RCC 7860 (cell line): Measurements from ENCODE around the gene ERAP2.
"Not testable (repeated sequence)": the region's sequence is repeated elsewhere in the genome, so short reads cannot be mapped to it uniquely, and the experiment has no call there.

Experiments used
- DNase-seq: peaks from one replicate; pipeline ENCODE4 v3.0.0-alpha.2; 2015; ENCODE audit warnings: low spot score
- FAIRE-seq: peaks from 2 replicates; lab custom pipeline; 2012; peaks lifted over from hg19 to GRCh38; lab: Jason Lieb, UNC

Gene ERAP2, protein sequence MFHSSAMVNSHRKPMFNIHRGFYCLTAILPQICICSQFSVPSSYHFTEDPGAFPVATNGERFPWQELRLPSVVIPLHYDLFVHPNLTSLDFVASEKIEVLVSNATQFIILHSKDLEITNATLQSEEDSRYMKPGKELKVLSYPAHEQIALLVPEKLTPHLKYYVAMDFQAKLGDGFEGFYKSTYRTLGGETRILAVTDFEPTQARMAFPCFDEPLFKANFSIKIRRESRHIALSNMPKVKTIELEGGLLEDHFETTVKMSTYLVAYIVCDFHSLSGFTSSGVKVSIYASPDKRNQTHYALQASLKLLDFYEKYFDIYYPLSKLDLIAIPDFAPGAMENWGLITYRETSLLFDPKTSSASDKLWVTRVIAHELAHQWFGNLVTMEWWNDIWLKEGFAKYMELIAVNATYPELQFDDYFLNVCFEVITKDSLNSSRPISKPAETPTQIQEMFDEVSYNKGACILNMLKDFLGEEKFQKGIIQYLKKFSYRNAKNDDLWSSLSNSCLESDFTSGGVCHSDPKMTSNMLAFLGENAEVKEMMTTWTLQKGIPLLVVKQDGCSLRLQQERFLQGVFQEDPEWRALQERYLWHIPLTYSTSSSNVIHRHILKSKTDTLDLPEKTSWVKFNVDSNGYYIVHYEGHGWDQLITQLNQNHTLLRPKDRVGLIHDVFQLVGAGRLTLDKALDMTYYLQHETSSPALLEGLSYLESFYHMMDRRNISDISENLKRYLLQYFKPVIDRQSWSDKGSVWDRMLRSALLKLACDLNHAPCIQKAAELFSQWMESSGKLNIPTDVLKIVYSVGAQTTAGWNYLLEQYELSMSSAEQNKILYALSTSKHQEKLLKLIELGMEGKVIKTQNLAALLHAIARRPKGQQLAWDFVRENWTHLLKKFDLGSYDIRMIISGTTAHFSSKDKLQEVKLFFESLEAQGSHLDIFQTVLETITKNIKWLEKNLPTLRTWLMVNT

DNA sequence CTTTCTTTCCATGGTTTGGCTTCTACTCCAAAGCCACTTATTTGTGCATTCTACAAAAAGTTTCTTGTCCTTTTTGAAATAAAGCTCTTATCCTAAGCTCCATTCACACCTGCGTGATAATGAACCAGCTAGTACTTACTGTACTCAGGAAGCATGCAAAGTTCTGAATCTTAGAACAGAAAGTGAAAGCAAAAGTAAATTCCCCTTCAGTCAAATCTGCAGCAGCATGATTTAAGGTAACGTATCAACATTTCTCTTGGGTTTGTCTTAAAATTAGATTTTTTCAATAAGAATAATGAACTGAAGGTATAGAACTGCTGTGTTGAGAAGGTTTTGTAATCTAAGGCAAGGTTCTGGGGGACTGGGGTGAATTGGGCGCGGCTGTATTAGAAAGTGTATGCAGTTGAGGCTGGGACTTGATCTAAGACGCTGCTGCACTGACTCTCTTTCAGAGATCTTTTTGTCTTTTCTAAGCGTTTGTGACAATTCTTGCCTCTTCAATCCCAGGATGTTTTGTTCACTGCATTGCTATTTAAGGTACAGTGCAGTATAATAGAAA lies at the start of gene ERAP2:
Gene ERAP2 (plus strand): TSS at position 209 of the 559 bp plus-strand sequence. CDS start 3,186 bp downstream, outside the sequence.
- peak; percentile 22 for DNase-seq
- FAIRE-seq, result peak; percentile 2

DNA sequence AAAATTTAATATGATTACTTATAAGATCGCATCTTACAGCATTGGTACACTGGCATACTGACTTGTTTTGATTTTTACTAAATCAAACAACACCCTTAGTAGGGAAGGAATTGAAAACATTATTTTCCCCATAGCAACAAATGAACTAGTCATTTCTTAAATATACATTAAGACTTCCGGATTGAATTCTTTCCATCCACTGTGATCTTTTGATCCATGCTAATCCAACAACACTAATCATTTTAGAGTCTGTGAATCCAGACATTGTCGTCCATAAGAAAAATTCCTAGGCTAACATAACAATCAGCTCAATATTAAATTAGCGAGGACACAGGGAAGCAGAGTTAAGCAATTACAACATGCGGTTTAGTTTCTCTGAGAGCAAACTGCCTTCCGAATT lies 47.0 kb upstream of the ERAP2 start:
- FAIRE-seq (no peak), DNase-seq (no peak)

DNA sequence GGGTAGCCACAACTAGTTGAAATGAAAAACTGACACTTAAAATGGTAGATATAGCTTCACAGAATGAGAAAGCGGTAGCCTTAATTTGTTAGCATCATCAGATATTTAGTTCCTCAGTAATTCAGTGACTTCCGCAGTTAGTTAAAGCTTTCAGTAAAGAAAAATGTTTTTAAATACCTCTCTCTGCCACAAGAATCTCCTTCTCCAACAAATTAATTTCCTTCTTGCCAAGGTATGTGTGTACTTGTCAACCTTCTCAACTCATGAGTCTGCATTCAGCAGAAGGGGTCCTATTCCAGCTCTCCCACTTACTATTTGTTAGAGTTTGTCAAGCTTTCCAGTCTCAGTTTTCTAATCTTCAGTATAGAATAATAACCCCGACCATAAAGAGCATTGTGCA lies 42.3 kb upstream of the ERAP2 start:
- DNase-seq (no peak), FAIRE-seq (no peak)

DNA sequence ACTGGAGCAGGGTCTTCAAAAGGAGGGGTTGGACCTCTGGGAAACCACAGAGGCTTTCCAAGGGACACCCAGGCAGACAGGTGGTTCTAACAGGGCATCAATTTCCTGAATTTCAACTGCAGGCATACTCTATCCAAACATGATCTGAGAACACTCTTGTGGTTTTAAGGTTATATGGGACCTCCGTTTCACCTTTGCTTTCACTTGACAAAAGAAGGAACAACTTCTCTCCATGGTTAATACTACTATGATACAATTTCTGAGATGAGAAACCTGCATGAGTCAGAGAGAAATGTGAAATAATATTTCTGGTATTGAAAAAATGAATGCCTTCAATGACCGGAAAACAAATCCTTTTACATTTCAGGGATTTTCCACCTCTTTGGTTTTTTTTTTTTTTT lies 40.5 kb upstream of the ERAP2 start:
- DNase-seq, result no peak
- FAIRE-seq, result no peak

DNA sequence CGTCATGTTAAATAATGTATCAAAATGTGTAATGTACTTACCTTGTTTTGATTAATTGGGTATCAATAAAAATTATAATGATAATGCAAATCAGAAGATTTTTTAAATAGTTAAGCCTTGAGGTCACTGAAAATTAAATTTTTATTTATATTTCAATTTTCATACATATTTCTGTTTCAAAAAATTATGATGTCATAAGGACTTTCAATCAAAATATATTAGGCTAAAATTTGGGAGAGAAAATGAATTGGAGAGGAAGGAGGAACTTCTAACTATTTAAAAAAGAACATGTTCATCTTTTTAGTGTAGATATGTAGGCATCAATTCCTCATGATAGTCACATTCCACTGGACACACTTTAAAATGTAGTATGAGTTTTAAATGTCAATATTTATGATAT lies 39.5 kb upstream of the ERAP2 start:
- no peak for DNase-seq
- FAIRE-seq, result no peak

DNA sequence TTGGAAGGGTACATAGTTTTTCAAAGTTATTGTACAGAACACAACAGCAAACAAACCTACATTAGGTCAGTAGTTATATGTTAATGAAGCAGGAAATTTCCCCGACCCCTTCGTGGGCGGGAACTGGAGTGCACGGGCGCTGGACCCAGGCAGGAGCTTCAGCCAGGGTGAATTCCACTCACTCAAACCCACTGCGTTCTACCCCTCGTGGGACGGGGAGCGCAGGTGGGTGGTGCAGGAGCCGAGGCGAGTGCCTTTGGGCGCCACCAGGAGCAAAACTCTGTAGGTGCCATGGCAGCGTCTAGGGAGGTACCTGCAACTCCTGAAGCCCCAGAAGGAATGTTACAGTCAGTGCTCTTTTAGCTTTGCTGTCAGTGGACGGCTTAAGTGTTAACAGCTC lies 39.0 kb upstream of the ERAP2 start:
- DNase-seq (no peak), FAIRE-seq (no peak)

DNA sequence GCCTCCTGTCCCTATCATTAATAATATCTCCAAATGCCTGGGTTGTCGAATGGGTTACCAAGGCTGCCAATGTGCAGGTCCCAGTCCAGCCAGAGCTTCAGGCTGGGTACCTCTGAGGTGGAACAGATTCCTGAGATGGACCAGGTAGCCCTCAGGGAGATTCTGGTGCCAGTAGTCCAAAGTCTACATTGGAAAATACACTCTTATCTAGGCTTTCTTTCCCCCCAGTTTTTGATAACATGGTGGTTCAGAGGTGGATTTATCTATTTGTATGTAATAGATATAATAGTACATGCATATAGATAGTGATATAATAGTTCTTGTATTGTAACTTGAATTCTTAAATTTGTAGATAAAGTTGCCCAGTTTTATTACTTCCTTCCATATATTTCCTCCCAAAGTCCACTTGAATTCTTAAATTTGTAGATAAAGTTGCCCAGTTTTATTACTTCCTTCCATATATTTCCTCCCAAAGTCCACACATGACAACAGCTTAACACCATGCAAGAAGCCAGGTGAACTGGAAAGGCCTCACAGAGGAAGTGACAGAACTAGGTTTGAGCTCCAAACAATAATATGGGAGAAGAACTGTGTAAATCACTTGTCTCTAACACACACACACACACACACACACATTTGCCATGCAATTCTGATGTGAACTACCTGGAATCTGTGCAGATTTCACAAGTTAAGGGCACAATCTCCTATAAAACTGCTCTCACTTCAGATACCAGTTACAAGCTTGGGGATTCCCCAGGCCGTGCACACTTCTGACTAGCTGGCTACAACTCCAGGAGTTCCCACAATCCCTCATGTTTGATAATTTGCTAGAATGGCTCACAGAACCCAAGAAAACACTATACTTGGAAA lies 37.9 kb upstream of the ERAP2 start:
- FAIRE-seq (no peak), DNase-seq (no peak)

DNA sequence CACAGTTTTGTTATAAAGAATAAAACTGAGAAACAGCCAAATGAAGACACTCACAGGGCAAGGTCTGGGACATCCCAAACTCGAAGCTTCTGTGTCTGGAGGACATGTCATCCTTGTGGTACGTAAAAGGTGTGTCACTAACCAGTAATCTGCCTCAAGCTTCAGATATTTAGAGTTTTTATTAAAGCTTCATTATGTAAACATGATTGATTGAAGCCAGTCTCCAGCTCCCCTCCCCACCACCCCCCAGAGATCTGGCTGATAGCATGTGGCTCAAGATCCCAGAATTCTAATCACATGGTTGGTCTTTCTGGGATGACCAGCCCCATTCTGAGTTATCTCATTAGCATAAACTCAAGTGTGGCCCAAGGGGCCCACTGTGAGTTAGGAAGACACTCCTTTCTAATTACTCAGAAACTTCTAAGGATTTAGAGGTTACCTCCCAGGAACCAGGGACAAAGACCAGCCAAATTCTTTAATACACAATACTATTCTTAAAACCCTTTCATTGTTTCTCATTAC lies 37.2 kb upstream of the ERAP2 start:
- FAIRE-seq (no peak), DNase-seq (no peak)

DNA sequence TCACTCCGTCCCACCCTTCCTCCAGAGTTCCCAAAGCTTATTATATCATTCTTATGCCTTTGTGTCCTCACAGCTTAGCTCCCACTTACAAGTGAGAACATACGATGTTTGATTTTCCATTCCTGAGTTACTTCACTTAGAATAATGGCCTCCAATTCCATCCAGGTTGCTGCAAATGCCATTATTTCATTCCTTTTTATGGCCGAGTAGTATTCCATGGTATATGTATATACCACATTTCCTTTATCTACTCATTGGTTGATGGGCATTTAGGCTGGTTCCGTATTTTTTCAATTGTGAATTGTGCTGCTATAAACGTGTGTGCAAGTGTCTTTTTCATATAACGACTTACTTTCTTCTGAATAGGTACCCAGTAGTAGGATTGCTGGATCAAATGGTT lies 34.4 kb upstream of the ERAP2 start:
- DNase-seq, result not testable (repeated sequence)

DNA sequence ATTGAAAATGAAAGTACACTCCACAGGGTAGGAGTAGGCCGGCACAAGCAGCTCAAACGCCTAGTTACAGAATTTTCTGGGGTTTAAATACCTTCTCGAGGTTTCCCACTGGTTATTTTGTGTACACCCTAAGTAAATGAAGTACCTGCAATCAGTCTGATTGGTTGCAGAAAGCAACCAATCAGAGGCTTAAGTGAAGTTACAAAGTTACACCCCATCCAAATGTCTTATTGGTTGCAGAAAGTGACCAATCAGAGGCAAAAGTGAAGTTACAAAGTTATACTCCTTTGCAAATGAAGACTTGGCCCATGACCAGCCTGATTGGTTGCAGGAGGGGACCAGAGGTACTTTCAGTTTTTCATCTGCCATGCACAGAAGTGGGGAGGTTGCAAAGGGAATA lies 33.2 kb upstream of the ERAP2 start:
- DNase-seq, result no peak
- no peak for FAIRE-seq

More for the DNA sequence above, 34.4 kb upstream of the ERAP2 start:
- not testable (repeated sequence) for FAIRE-seq

DNA sequence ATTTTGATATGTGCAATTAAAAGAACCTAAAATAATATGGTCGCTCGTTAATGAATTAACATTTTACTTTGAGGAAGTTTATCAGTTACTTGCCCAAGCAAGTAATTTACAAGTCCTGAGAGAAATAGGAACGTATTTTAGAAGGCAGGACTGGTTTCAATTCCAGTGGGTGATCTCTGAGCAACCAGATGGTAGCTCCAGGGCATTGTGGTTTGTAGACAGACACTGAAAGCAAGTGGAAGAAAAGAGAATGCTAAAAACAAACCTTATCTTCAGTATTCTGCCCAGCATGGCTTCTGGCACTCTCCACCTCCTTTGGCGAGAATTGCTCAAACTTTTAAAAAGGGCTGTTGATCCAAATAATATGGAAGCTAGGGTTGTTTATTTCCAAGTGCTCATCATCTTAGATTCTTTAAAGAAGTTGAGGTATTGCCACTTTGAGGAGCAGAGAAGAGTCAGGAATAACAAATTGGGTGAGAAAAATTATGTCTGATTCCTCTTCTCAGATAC lies 31.8 kb upstream of the ERAP2 start:
- DNase-seq, result no peak
- no peak for FAIRE-seq

DNA sequence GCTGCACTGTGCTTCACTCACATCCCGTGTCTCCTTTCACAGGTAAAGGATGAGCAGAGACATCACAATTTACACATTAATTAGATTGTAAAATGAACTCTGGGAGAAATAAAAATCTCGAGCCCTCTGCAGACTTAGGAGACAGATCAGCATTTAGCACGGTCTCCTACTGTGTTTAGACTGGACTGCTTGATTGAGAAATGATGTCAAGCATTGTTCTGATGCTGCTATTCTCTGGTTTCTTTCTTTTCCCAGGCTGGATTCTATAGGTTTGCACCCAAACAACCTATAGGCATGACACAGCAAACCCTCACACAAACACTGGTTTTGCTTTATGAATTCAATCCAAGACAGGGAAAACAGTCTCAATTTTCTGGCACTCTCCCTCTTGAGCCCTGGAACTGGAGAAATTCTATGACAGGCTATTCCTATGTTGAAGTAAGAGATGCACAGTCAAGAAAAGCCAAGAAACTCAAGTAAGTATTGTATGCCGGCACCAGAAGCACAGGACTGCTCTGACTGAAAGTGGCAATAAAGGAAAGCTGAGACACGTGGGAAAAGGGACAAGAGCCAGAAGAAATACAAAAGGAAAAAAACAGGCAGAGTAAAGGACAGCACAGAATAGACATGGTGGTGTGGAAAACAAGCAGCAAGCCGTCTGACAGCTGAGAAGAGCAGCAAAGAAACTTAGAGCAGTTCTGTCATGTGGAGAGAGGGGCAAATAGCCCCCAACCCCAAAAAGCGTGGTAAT lies 24.8 kb upstream of the ERAP2 start:
- no peak for FAIRE-seq
- DNase-seq, result no peak

DNA sequence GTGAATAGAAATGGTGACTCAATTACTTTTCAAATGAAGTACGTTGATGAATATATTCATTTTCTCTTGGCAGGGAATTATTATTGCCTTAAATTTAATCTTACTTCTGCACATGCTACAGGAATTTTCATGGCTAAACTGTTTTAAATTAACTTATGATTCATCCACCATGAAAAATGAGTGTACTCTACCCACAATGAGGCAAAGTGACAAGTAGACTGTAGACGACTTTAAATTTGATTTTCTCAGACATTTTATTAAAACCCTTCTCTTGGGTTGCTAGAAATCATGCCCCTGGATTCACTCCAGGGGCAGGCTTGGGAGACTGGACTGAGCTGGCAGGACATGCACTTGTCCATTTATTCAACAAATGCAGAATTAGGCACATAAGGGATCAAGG lies 23.5 kb upstream of the ERAP2 start:
- peak; percentile 42 for DNase-seq
- FAIRE-seq, result peak; percentile 92

DNA sequence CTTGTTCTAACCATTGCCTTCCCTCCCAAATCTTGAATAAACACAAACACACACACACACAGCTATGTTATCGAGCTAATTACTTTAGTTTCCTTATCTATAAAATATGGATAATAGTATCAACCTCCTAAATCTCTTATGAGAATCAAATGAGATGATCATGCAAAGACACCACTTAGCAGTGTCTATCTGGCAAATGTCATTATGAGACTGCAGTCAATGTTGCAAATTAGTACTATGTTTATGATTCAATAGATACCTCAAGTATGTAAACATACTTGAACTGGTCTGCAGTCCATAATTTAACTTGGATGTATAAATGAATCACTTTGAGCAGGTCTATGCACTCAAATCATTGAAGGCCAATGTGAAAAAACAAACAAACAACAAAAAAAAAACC lies 22.2 kb upstream of the ERAP2 start:
- DNase-seq (no peak), FAIRE-seq (no peak)

DNA sequence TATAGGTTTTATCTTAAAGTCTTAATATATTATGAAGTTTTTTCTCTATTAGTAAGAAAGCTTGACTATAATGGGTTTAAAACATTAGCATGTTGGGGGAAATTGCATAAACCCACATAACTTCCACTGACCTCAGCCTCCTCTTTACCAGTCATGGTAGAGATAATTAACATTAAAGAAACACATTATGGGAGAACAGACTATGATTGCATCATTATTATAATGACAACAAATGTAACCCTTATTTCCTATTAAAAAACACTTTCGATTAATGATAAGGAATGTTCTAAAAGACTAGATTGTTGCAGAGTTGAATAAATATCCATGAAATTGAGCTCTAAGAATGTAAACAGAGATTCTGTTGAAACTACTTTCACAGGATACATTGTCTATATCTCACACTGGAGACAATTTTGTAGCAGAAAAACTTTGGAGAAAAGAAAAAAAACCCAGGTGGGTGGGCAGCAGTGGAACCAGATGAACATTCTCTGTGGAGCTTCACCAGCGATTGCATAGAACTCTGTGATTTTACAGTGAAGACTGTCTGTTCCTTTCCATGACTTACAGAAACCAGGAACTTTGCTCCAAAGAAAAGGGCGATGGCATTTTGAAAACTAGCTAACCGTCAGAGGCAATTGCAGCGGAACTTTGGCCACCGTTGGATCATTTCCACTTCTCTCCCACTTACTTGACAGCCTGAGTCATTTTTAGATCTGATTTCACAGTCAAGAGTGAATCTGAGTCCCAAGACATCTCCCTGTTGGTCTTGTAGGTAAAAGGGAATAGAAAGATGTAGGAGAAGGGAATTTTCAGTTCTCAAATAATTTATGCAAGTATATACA lies 21.0 kb upstream of the ERAP2 start:
- peak; percentile 59 for DNase-seq
- peak; percentile 78 for FAIRE-seq

DNA sequence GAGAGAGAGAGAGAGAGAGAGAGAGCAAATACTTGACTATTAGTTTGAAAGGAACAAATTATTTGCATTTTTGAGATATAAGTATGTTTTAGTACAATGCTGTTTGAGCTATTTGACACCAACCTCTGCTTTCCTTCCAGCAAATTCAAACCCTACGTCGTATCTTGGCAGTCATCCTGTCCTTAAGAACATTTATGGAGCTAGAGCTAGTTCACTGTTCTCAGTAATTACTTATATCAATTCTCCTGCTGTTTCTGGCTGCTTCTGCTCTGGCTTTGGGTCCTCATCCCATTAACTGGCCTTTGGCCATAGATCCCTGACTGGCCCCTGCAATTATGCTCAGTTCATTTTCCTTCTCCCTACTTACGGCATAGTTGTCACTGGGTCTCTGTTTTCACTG lies 19.9 kb upstream of the ERAP2 start:
- FAIRE-seq, result no peak
- DNase-seq, result no peak

DNA sequence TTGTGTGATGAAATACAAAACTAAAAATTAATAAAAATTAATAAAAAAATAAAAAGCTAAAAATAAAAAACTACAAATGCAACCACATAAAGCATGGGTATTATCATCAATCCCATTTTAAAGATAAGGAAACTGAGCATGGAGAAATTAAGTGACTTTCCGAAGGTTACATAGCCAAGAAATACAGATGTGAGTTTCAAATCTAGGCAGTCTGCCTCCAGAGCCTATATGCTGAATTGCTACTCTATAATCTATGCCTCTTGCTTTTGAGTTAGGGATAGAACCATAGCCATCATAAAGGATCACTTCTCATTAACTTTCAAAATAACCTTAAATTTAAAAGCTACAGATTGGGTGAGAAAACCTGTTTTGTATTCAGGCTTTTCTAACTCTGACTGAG lies 18.8 kb upstream of the ERAP2 start:
- DNase-seq (no peak), FAIRE-seq (no peak)

DNA sequence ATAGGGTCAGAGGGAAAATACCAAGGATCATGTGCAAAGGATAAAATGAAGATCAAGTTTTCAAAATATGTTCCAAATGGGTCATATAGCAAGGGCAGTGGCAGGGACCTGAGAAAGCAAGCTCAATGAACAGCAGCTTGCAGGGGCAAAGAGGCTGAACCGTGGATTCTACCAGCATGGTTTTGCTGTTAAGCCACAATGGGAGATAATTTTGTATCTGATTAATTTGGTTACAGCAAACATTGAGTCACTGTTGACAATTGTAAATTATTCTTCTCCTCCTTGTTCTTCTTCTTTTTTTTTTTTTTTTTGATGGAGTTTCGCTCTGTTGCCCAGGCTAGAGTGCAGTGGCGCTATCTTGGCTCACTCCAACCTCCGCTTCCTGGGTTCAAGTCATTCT lies 18.4 kb upstream of the ERAP2 start:
- FAIRE-seq (no peak), DNase-seq (no peak)
